Activated T-helper 1 cell treated with anti-CD3 and anti-CD28 coated beads, Interleukin-12 subunit alpha, Interleukin-12 subunit beta, Interleukin-2, Interleukin-4 antibody, amounts not matched to agents 30 ng/mL and 10 ng/mL and 1 ng/mL, durations not matched to agents 14 hours and 24 hours and 36 hours (primary cell): ENCODE results near the gene C2orf66. TPM values are rescaled to one million over a fixed set of nuclear protein-coding genes. Genes with fewer than 3 reads are reported as not detected.

Source experiments
- total RNA-seq: library from RNA; stranded (reverse); gene quantifications from 2 replicates; pipeline ENCODE4 v1.2.3, GENCODE V29; 2022

The C2orf66 gene
- total RNA-seq, 1 donor from 2014 or later: 0.18 TPM

Other genes with a start within 250 kb of the C2orf66 start
- 0.49 and 0.73 TPM in 2 replicates for gene HECW2, start 215.8 kb downstream of the C2orf66 start, total RNA-seq
- 16.7 and 19.6 TPM in 2 replicates for gene CCDC150, start 169.6 kb downstream of the C2orf66 start, total RNA-seq
- 69.5 and 72.2 TPM in 2 replicates for gene GTF3C3, start 9.7 kb downstream of the C2orf66 start, total RNA-seq
- 30.1 TPM in 2 replicates for gene PGAP1, start 117.4 kb upstream of the C2orf66 start, total RNA-seq